Ectodermal cell (in vitro differentiated cells): ENCODE data around the gene NCSTN.
A peak's percentile ranks its signal among the peaks of the same experiment; 100 is the strongest.

Source experiments
- H3K27ac ChIP-seq: 2 replicates; pipeline ENCODE4 v1.7.0; 2013; ENCODE audit warnings: mild to moderate bottlenecking, low read depth, low read length; ENCODE audit not compliant: insufficient read depth, poor library complexity, severe bottlenecking
- H3K27me3 ChIP-seq: 2 replicates; pipeline ENCODE4 v1.7.0; 2013; ENCODE audit warnings: mild to moderate bottlenecking, low read length; ENCODE audit not compliant: insufficient read depth, control insufficient read depth, poor library complexity, severe bottlenecking
- H3K36me3 ChIP-seq: one replicate; pipeline ENCODE4 v1.7.0; 2013; ENCODE audit warnings: low read length; ENCODE audit not compliant: control insufficient read depth, insufficient read depth
- H3K4me1 ChIP-seq: one replicate; pipeline ENCODE4 v1.7.0; 2013; ENCODE audit warnings: low read length; ENCODE audit not compliant: control insufficient read depth, insufficient read depth
- H3K4me3 ChIP-seq: 2 replicates; pipeline ENCODE4 v1.7.0; 2013; ENCODE audit warnings: low read depth, low read length, control low read depth; ENCODE audit not compliant: insufficient read depth
- H3K9me3 ChIP-seq: 2 replicates; pipeline ENCODE4 v1.7.0; 2013; ENCODE audit warnings: mild to moderate bottlenecking, low read length, moderate library complexity; ENCODE audit not compliant: control insufficient read depth
- WGBS, 2 experiments: methylation state at CpG; one replicate each; pipeline ENCODE4 v1.1.7; 2013; ENCODE audit warnings: missing lambda C conversion rate in 2 of 2; 5-methylcytosine and 5-hydroxymethylcytosine counted together

The NCSTN gene

GRCh38 chr1:160369087-160369486, 25.9 kb downstream of the NCSTN start:
- no peaks in the 10 kb centered on the region for H3K27me3 ChIP-seq
- peaks cover 28% of the 10 kb centered on the region for H3K4me1 ChIP-seq
- no peaks in the 10 kb centered on the region for H3K36me3 ChIP-seq
- no peak overlapping the region for H3K4me3 ChIP-seq
- H3K9me3 ChIP-seq, result no peaks in the 10 kb centered on the region
- no peak overlapping the region for H3K27ac ChIP-seq
- WGBS, 2 experiments, result 100% methylated on average over 1 of the region's 1 CpG; no CpG with 5 or more reads in 1 of the 2 experiments

- Histone ChIP-seq H3K4me3 (no peak overlapping the region), H3K27me3 (no peaks in the 10 kb centered on the region), H3K27ac (no peak overlapping the region), H3K4me1 (peaks cover 40% of the 10 kb centered on the region), H3K9me3 (no peaks in the 10 kb centered on the region), H3K36me3 (no peaks in the 10 kb centered on the region)
- 90 to 91% methylated on average over 41 to 42 of the region's 42 CpGs for WGBS, 2 experiments
These were observed 27.6 kb downstream of the NCSTN start for GRCh38 chr1:160370561-160371345.

- no peaks in the 10 kb centered on the region for H3K36me3 ChIP-seq
- H3K4me1 ChIP-seq, result peaks cover 41% of the 10 kb centered on the region
- H3K9me3 ChIP-seq, result no peaks in the 10 kb centered on the region
- H3K4me3 ChIP-seq, result no peak overlapping the region
- no peaks in the 10 kb centered on the region for H3K27me3 ChIP-seq
- H3K27ac ChIP-seq, result no peak overlapping the region
These were observed 28.1 kb downstream of the NCSTN start for GRCh38 chr1:160371346-160371631.

DNA sequence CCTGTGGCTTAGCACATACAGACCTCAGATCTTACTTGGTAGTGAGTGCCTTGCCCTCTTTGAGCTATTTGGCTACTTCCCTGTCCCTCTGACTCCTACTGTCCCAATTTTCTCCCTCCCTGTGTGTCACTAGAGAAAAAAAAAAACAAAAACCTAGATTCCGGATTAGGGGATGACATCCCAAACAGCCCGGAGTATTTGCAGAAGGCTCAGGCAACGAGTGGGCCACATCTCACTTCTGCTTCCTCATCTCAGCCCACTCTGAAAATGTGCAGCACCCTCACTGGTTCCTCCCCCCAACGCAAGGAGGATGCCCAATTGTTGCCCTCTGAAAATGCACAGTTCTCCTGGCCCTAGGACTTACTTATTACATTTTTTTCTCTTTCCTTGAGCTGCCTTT, 28.6 kb downstream of the NCSTN start:
- Histone ChIP-seq H3K4me1 (peaks cover 40% of the 10 kb centered on the region), H3K4me3 (no peak overlapping the region), H3K27ac (no peak overlapping the region), H3K36me3 (no peaks in the 10 kb centered on the region), H3K27me3 (no peaks in the 10 kb centered on the region), H3K9me3 (no peaks in the 10 kb centered on the region)
- 94 to 97% methylated on average over 4 of the region's 4 CpGs for WGBS, 2 experiments

DNA sequence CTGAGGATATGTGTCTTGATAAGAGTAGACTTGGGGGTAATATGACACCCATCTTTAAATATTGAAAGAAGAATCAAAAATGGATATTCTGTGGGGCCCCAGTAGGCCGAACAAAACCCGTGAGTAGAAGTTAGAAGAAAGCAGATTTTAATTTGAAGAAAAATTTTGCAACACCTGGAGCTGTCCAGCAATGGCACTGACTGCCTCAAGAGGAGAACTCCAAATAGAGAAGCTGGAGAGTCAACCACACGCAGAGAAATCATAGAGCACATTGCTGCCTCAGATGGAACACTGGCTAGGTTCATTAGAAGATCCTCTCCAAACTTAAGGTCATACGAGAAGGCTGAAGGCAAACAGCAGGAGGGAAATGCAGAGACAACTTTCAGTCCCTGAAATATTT, 30.5 kb downstream of the NCSTN start:
- H3K4me3 ChIP-seq, result no peak overlapping the region
- whole genome bisulfite sequencing, 2 experiments, result 91 to 94% methylated on average over 4 of the region's 4 CpGs
- H3K36me3 ChIP-seq, result no peaks in the 10 kb centered on the region
- no peaks in the 10 kb centered on the region for H3K27me3 ChIP-seq
- H3K4me1 ChIP-seq, result peaks cover 43% of the 10 kb centered on the region
- no peaks in the 10 kb centered on the region for H3K9me3 ChIP-seq
- no peak overlapping the region for H3K27ac ChIP-seq

DNA sequence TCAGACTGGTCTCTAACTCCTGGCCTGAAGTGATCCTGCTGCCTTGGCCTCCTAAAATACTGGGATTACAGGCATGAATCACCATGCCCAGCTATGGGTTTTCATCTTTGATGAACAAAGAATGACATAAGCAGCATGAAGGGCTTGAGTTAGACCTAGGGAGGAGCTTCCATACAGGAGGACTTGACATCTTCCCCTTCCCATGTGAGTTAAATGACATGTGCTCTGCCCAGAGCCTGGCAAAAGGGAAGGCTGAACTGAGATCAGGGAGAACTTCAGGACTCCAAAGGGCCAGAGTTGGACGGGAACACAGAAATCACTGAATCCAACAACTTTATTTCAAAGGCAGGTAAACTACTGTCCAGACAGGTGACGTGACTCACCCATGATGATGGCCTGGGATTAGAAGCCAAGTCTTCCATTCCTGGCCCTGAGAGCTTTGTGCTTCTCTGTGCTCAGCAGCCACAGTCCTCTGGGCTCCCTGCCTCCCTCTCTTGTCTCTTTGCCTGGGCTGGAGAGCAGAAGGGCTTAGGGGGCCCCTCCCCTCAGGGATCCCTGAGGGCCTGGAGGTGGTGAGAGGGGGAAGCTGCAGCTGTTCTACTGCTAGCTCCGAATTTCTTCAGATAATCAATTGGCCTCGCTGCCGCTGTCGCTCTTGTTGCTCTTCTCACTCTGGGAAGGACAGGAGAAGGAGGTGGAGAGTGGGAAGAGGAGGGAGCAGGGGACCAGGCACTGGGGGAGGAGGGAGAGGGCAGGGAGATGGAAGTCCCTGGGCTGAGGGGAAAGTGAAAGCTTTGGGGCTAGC, 31.3 kb downstream of the NCSTN start:
- Histone ChIP-seq H3K27ac (peak overlapping the region; percentile 93), H3K27me3 (no peaks in the 10 kb centered on the region), H3K9me3 (no peaks in the 10 kb centered on the region), H3K4me1 (peaks cover 43% of the 10 kb centered on the region), H3K4me3 (no peak overlapping the region), H3K36me3 (no peaks in the 10 kb centered on the region)
- 27% methylated on average over 6 of the region's 6 CpGs for WGBS, 2 experiments

DNA sequence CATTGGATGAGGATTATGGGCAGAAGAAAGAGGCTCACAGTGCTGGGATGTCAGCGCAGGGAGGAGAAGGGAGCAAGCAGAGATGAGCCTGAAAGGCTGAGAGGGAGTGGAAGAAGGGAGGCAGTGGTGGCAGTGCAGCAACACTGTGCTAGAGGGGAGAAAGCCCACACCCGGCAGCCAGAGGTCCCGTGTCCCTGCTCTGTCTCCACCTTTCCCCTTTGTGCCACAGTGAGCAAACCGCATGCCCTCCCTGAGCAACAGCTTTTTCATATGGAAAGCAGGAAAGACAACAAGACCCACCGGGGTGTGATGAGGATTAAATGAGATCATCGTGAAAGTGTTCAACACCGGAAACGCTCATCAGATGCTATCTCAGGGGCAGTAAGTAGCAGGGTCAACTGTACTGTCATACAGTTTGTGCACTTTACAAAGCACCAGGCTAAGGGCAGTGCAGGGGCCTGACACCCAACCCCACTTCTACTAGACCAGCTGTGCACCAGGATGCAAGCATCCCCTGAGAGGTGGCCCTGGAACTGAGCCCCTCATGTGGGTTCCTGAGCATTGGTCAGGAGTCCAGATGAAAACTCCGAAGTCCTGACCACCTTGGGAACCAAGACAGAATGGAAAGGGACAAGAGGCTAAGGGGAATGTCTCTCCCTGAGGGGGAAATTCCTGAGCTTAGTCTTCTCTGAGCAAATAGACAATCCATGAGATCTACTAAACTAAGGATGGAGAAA, 32.8 kb downstream of the NCSTN start:
- 3 to 4% methylated on average over 9 of the region's 9 CpGs for WGBS, 2 experiments
- no peaks in the 10 kb centered on the region for H3K36me3 ChIP-seq
- peaks cover 37% of the 10 kb centered on the region for H3K4me1 ChIP-seq
- H3K9me3 ChIP-seq, result no peaks in the 10 kb centered on the region
- peak overlapping the region; percentile 93 for H3K27ac ChIP-seq
- H3K27me3 ChIP-seq, result no peaks in the 10 kb centered on the region
- H3K4me3 ChIP-seq, result peak overlapping the region; percentile 18

DNA sequence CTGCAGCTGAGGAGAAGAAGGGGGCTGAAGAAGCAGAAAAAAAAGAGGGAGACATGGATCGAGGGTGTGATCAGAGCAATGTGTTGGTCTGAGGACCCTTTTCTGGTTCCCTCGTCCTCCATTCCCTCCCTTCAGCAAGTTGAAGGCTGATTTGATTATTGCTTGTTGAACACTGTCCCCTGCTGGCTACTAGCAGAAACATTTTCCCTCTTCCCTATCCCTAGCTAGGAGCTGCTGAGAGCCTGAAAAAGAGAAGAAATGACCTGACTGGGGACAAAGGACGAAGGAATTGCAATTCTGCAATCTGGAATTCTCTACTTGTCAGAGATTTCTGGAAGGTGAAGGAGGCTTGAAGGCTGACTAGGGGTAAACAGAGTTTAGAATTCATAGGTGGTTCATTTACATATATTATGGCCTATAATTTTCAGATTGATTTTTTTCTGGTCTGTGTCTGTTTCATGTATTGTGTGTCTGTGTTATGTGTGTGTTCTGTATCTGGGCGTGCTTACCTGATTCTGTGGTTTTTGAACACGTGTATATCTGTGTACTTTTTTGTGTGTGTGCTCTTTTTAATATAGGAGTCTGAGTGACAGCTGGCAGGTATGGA, 33.4 kb downstream of the NCSTN start:
- H3K9me3 ChIP-seq, result no peaks in the 10 kb centered on the region
- WGBS, 2 experiments, result 21 to 26% methylated on average over 5 of the region's 5 CpGs
- peaks cover 32% of the 10 kb centered on the region for H3K4me1 ChIP-seq
- peak overlapping the region; percentile 93 for H3K27ac ChIP-seq
- no peaks in the 10 kb centered on the region for H3K36me3 ChIP-seq
- no peaks in the 10 kb centered on the region for H3K27me3 ChIP-seq
- no peak overlapping the region for H3K4me3 ChIP-seq

GRCh38 chr1:160377585-160378206, 34.5 kb downstream of the NCSTN start:
- H3K27me3 ChIP-seq, result no peaks in the 10 kb centered on the region
- 86 to 88% methylated on average over 7 of the region's 7 CpGs for WGBS, 2 experiments
- no peak overlapping the region for H3K27ac ChIP-seq
- peaks cover 32% of the 10 kb centered on the region for H3K4me1 ChIP-seq
- no peaks in the 10 kb centered on the region for H3K36me3 ChIP-seq
- H3K9me3 ChIP-seq, result no peaks in the 10 kb centered on the region
- no peak overlapping the region for H3K4me3 ChIP-seq
